Gastroesophageal sphincter (tissue), 2 donors: ENCODE measurements around the gene OLFM4.

ENCODE experiments used
- POLR2A ChIP-seq, 2 donors: fragments of 450-650 bp; IDR thresholded peaks; one replicate each; pipeline ENCODE4 v1.6.1; 2017; ENCODE audit warnings: antibody characterized with exemption in 2 of 2, mild to moderate bottlenecking in 2 of 2, moderate library complexity in 1 of 2
- POLR2AphosphoS5 ChIP-seq: sonication (generic); formaldehyde crosslinking; IDR thresholded peaks from one replicate; pipeline ENCODE4 v1.6.1; 2017; ENCODE audit warnings: antibody characterized with exemption

DNA sequence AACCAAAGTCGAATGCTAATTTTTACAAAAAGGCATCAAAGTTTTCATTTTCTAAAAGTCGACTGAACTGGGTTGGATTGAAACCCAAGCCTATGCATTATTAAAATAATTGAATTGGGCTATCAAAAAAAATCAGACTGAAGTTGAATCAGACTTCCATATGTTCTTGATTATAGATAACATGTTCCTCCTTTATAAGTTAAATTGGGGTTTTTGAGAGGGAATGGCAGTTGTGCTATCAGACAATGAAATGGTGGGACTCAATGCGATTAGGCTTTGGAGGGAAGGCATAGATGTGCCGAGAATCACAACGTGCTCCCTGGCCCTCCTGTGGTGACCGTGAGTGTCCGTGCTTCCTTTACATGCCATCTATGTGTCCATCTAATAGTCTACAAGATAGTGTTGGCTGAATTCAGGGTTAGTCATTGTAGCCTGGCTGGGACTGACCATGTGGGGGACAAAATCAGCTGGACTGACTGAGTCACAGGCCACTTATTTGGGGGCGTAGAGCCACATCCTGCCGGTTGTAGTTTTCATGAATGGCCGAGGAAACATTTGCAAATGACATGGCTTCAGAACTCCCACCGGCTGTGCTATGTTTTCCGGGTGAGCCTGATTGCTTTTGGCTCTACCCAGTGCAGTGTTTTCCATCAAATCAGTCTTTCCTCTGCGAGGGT, 37.1 kb upstream of the OLFM4 start:
- TF ChIP-seq POLR2AphosphoS5 (no peak), POLR2A (IDR thresholded peaks at IDR 0.05) (no peak)
